GM19035 (cell line): Measurements from ENCODE around the gene TASOR2.

Experiments used
- ATAC-seq: cut with Tn5 transposase; IDR thresholded peaks from one replicate; pipeline ENCODE4 v1.9.1; 2021; ENCODE audit not compliant: unreplicated experiment

TASOR2 gene

GRCh38 chr10:5684318-5684970 lies at the start of gene TASOR2:
TASOR2 (plus strand) TSS chr10:5684838; CDS start chr10:5720643, 35,805 bp downstream.
- ATAC-seq, result peak; percentile 62

GRCh38 chr10:5634918-5635317 lies 49.7 kb upstream of the TASOR2 start:
- no peak for ATAC-seq

- ATAC-seq, result no peak
Observed at GRCh38 chr10:5638494-5638893, 46.1 kb upstream of the TASOR2 start.

GRCh38 chr10:5639066-5639465 lies 45.6 kb upstream of the TASOR2 start:
- ATAC-seq, result no peak

GRCh38 chr10:5640036-5640435 lies 44.6 kb upstream of the TASOR2 start:
- no peak for ATAC-seq

- ATAC-seq, result no peak
Observed at GRCh38 chr10:5640501-5640900, 44.1 kb upstream of the TASOR2 start.

- ATAC-seq, result no peak
Observed at GRCh38 chr10:5641501-5641900, 43.1 kb upstream of the TASOR2 start.

- no peak for ATAC-seq
Observed at GRCh38 chr10:5643346-5644067, 41.1 kb upstream of the TASOR2 start.

GRCh38 chr10:5644930-5645329 lies 39.7 kb upstream of the TASOR2 start:
- ATAC-seq, result no peak

GRCh38 chr10:5645375-5645774 lies 39.3 kb upstream of the TASOR2 start:
- no peak for ATAC-seq

GRCh38 chr10:5645944-5646617 lies 38.6 kb upstream of the TASOR2 start:
- no peak for ATAC-seq

- ATAC-seq, result no peak
Observed at GRCh38 chr10:5647507-5648240, 37.0 kb upstream of the TASOR2 start.

- no peak for ATAC-seq
Observed at GRCh38 chr10:5648494-5649457, 35.9 kb upstream of the TASOR2 start.

GRCh38 chr10:5649746-5650145 lies 34.9 kb upstream of the TASOR2 start:
- no peak for ATAC-seq

GRCh38 chr10:5650664-5651387 lies 33.8 kb upstream of the TASOR2 start:
- ATAC-seq, result no peak

- no peak for ATAC-seq
Observed at GRCh38 chr10:5651388-5651764, 33.3 kb upstream of the TASOR2 start.

GRCh38 chr10:5652746-5653145 lies 31.9 kb upstream of the TASOR2 start:
- no peak for ATAC-seq

GRCh38 chr10:5654218-5654755 lies 30.4 kb upstream of the TASOR2 start:
- no peak for ATAC-seq

- no peak for ATAC-seq
Observed at GRCh38 chr10:5655121-5655520, 29.5 kb upstream of the TASOR2 start.
